GOT3 (cell line): Measurements from ENCODE around the gene ELMOD1.
"Not testable (repeated sequence)": the region's sequence is repeated elsewhere in the genome, so short reads cannot be mapped to it uniquely, and the experiment has no call there.

ENCODE experiments used
- DNase-seq: peaks from one replicate; lab custom pipeline; 2025; ENCODE audit warnings: mixed read lengths; lab: John Stamatoyannopoulos, UW

Gene ELMOD1

DNA sequence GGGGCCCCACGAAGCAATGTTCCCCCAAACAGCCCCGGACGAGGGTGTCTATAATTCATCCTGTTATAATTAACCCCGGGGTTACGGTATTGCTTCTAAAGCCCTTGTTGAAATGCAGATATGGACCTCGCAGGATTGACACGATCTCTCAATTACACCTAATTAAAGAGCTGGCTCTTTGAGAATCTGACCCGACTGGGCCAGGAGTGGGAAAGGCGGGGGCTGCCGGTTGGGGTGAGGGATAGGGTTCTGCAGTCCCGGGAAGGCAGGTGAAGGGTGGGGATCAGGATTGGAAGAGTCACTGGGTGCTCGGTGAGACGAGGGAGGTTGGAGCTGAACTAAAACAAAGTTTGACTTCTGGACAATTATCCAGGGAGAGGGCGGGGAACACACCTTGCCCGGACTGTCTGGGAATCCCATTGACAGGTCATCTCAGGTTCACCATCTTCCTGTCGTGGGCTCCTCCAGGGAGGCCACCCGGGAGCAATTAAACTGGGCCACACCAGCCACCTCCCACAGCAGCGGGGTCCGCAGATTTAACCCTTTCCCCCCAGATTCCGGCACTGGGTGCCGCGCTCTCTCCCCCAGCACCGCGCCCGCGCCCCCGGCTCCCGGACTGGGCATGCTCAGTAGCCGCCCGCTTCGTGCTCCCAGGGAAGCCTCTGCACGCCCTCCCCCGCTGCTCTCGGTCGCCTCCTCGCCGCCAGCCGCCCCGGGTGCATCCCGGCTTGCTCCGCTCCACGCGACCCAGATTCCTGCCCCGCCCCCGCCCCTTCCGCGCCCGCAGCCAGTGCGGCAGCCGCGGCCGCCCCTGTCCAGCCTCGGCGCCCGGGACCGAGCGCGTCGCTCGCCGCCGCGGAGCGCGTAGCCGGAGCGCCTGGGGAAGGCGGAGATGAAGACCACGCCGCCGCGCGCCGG is at the start of gene ELMOD1:
ELMOD1 (plus strand) TSS at position 688 of the 918 bp plus-strand sequence. CDS start 27,043 bp downstream, outside the sequence.
- no peak for DNase-seq

DNA sequence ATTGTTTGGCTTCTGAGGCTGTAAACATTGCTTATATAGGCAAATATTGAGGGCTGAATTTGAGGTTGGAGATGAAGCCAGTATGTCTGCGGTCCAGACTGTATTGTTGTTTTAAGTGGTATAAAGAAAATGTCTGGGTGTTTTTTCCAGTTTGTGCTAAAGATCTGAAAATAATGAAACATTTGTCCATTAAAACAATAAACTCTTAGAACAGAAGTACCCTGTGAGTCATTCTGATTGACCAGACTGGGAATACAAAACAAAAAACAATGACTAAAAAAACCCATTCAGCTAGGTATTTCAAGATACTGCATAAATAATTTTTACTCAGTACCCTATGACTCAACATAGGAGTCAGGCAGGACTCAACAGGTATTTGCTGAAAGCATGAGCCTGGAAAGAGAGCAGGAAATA is 45.8 kb upstream of the ELMOD1 start:
- DNase-seq = no peak

DNA sequence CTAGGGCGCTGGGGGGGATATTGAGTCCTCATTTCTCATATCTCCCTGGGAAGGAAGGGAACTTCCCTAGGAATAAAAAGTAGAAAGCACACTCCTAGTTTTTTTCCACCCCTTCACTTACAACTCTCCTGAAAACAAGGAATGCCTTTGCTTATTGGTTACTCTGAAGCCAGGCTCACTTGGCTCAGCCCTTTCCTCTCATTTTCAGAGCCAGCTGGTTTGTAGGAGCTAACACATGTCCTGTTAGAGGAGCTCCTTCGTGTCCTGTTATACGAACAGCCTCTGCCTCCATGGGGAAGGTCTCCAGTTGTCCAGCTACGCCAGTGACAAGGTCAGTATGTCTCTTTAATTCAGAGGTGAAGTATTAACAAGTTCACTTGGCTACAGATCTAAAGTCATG is 43.0 kb upstream of the ELMOD1 start:
- no peak for DNase-seq

GRCh38 chr11:107549253-107549953 is 41.5 kb upstream of the ELMOD1 start:
- no peak for DNase-seq

- DNase-seq = no peak
Measured at GRCh38 chr11:107549954-107550285, 41.0 kb upstream of the ELMOD1 start.

DNA sequence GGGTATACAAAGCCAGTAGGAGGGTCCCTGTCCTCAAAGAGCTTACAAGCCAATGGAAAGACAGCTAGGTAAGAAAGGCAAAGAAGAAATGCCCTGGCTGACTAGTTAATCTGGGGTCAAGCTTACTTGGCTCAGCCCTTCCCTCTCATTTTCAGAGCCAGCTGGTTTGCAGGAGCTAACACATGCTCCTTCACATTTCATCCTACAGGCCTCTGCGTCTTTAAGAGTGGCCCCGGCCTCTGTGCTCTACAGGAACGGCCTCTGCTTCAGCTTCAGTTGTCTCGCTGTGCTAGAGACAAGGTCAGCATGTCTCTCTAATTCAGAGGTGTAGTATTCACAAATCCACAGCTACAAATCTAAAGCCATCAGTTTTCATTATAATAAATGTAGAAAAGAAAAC is 40.6 kb upstream of the ELMOD1 start:
- no peak for DNase-seq

- DNase-seq = no peak
Measured at GRCh38 chr11:107561688-107562087, 29.3 kb upstream of the ELMOD1 start.

DNA sequence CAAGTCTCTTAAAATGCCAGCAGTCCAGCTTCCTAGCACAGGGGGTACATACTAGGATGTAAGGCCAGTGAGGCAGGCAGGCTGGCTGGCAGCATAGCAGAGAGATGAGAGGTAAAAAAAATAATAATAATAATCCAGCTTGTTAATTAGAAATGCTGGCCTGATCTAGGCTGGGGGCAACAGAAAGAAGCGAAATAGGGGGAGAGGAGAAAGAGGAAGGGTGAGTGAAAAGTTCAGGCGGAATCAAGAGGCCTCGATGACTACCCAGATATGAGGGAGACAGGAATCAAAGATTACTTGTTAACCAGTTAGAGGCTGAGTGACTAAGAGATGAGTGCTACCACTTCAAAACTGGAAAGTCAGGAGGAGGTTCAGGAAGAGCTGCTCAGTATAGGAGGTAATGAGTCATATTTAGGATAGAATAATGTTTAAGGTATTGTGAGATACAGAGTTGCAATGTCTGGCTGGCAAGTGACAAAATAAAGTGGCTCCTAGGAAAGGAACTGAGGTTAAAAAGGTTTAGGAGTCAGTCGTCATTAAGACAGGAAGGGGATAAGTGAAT is 28.2 kb upstream of the ELMOD1 start:
- no peak for DNase-seq

- DNase-seq = no peak
Measured at GRCh38 chr11:107563702-107564101, 27.2 kb upstream of the ELMOD1 start.

- no peak for DNase-seq
Measured at GRCh38 chr11:107564877-107565218, 26.1 kb upstream of the ELMOD1 start.

DNA sequence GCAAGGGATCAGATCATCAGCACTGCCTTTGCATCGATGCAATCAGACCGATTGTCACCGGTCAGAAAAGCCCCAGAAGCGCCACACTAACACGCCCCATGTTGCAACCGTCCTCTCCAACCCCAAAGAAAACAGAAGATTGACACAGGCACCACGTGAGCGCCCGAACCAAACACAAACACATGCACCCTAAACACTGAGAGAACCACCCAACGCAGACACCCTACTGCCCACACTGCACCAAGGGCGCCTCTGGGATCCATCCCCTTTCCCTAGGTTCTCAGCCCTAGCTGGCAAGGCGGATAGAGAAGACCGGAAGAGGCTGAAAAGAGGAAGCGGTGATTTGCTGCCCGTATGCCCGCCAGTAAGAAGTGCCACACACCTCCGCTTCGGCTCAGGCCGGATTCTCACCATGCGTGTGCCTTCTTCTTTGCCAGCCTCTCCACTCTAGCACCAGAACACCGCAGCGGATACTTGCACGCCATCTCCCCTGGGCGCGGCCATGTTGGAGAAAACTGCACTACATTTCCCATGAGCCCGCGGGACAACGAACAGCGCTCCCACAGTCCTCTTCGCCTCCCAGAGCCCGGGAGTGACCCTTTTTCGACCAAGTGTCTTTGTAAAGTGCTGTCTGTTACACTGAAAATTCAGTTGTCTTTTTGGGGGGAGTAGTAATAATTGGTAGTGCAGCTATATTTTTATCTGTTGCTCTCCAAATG is 25.6 kb upstream of the ELMOD1 start, which contains the start of gene ALKBH8:
ALKBH8 (minus strand) TSS at position 517 of the 719 bp plus-strand sequence. CDS start 4,842 bp downstream, outside the sequence.
- DNase-seq = peak; percentile 8

DNA sequence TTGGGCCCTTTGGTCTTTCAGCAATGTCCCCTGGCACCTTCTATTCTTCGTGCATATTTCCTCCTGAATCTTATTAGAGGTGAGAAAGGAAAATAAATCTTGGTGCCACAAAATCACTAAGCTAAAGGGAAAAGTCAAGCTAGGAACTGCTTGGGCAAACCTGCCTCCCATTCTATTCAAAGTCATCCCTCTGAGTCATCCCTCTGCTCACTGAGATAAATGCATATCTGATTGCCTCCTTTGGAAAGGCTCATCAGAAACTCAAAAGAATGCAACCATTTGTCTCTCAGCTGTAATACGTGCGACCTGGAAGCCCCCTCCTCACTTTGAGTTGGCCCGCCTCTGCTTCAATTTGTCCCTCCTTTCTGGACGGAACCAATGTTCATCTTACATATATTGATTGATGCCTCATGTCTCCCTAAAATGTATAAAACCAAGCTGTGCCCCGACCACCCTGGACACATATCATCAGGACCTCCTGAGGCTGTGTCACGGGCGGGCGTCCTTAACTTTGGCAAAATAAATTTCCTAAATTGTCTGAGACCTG is 24.9 kb upstream of the ELMOD1 start:
- DNase-seq = not testable (repeated sequence)

GRCh38 chr11:107566569-107566968 is 24.4 kb upstream of the ELMOD1 start:
- no peak for DNase-seq

DNA sequence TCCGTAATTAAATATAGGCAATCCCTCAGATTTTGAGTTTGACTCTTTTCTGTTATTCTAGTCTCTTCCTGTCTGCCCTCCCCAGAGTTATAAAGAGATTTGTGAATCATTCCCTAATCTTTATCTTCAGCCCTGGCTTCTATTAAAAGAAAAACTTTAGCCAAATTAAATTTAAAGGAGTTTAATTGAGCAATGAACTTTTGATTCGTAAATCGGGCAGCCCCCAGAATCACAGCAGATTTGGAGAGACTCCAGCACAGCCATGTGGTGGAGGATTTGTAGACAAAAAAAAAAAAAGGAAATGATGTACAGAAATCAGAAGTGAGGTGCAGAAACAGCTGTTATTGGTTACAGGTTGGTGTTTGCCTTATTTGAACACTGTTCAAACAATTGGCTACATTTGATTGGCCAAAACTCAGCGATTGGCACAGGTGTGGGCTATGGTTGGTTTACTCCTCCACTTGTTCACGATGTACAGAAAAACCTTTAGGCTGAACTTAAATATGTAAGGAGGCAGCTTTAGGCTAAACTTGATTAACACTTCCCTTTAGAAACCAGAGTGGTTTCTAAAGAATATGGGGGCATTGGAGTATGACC is 23.1 kb upstream of the ELMOD1 start:
- DNase-seq = no peak

DNA sequence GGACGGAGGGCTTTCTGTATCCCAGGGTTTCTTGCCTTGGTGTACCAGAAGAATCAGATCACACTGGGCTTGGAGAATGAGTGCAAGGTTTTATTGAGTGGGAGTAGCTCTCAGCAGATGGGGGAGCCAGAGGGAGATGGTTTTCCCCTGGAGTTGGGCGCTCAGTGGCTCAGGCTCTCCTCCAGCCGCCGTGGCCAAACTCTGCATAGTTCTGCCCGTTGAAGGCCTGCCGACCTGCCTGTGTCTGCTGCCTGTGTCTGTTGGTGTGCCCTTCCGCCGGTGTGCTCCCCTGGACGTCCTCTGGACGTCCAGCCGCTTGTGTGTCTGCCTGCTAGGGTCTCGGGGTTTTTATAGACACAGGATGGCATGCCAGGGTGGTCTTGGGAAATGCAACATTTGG is 20.9 kb upstream of the ELMOD1 start:
- DNase-seq = no peak

- no peak for DNase-seq
Measured at GRCh38 chr11:107573438-107573837, 17.5 kb upstream of the ELMOD1 start.

DNA sequence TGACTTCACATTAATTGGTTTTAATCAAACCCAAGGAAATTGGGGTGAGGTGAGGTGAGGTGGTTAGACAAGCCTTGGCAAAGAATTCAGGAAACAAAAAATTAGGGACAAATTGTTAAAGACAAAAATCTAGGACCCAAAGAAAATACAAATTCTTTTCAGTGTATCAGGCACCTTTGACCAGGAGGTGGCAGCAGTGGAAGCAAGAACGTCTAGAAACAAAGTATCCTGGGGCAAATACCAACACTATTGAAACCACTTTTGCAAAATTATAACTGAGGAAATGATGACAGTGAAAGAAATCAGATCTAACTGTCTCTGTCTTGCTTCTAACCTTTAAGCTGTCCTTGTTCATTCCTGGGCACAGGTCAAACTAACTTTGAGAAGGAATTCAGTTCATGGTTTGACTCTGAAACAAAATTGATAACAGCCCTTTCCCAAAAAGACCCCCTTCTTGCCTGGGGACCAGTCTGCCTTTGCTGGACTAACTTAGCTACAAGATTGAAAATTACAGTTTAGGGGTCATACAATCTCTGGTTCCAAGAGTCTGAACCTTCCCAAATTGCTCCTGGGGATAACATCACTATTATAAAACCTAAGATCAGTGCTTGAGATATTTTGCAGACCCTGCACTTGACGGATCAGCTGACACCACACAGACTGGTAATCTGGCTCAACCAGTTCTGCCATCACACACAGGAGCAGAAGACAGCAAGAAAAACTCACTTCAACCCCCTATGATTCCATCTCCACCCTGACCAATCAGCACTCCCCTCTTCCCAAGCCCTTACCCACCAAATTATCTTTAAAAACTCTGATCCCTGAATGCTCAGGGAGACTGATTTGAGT is 14.2 kb upstream of the ELMOD1 start:
- not testable (repeated sequence) for DNase-seq

- DNase-seq = no peak
Measured at GRCh38 chr11:107577346-107577711, 13.6 kb upstream of the ELMOD1 start.

DNA sequence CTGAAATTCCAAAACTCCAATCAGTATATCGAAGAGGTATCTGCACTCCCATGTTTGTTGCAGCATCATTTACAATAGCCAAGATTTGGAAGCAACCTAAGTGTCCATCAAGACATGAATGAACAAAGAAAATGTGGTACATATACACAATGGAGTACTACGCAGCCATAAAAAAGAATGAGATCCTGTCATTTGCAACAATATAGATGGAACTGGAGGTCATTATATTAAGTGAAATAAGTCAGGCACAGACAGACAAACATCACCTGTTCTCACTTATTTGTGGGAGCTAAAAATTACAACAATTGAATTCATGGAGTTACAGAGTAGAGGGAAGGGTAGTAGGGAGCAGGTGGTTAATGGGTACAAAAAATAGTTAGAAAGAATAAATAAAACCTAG is 11.8 kb upstream of the ELMOD1 start:
- not testable (repeated sequence) for DNase-seq

- no peak for DNase-seq
Measured at GRCh38 chr11:107581147-107581546, 9.8 kb upstream of the ELMOD1 start.
